ENCODE measurements around the gene PAQR6. TPM values are rescaled to one million over a fixed set of nuclear protein-coding genes. Genes with fewer than 3 reads are reported as not detected.

The PAQR6 gene
- 1.9 TPM for polyA plus RNA-seq (2013, experiment 1 of 2)
- polyA plus RNA-seq (2013, experiment 2 of 2) = 2.4 TPM

DNA sequence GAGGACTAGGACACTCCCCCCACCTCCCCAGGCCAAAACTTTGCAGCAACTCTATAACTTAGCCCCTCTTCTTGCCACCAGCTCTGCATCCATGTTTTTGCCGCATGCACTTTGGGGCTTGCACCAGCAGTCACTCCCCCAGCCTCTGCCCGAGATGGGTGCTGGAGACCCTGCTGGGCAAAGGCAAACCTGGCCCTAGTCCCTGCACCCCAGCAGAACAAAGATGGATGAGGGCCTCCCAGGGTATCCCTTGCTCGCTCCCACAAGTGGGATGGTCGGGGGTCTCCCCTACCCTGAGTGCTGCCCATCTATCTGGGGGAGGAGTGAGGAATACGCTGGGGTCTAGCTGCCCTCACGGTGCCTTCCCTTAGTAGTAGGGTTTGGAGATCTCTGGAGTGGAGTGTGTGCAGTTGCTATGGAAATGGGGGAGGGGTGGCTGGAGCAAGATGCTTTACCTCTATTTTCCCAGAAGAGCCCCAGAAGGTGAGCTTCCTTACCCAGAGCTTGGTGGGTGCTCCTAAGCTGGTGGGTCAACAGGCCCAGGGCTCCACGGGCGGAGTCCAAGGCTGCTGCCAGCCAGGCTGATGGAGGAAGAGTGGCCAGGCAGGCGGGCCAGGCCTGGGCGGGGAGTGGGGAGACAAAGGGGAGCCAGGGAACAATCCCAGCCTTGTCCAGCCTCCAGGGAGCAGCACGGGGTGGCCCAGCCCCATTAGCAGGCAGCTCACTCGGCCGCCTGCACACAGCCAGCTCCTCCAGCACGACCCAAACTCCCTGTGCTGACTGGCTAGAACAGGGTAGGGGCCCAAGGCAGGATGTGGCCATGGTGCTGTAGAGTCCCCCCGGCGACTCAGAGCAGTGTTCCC lies at the start of gene PAQR6:
Gene PAQR6 (minus strand): TSS at position 597 of the 863 bp plus-strand sequence. CDS start 1,325 bp downstream, outside the sequence.
- H3K27me3 ChIP-seq (ENCODE audit: insufficient read depth, low read length) = peaks cover 7% of the 10 kb centered on the region; the same call in 1 of the 2 replicates
- no peak within 1 kb of the TSS; the same call in 1 of the 2 replicates for H3K9ac ChIP-seq (ENCODE audit: low read depth, low read length)
- WGBS = 87% methylated on average over 16 of the region's 16 CpGs
- peaks cover 39% of the 10 kb centered on the region for H3K36me3 ChIP-seq (ENCODE audit: insufficient read depth, low read length)
- H3K4me1 ChIP-seq (ENCODE audit: insufficient read depth, low read length) = peaks cover 7% of the 10 kb centered on the region
- H3K4me3 ChIP-seq (ENCODE audit: low read length) = no peak within 1 kb of the TSS
- H3K9me3 ChIP-seq (ENCODE audit: insufficient read depth, low read depth, low read length) = no peaks in the 10 kb centered on the region
- peak within 1 kb of the TSS; percentile 34; the same call in 1 of the 2 replicates for H3K27ac ChIP-seq (ENCODE audit: low read depth, low read length)

GRCh38 chr1:156295391-156295947 lies 47.6 kb upstream of the PAQR6 start, which contains the start of gene GLMP:
Gene GLMP (minus strand): TSS chr1:156295679. CDS start chr1:156295645, 34 bp downstream.
- Histone ChIP-seq H3K9ac (ENCODE audit: low read depth, low read length) (peak within 1 kb of the TSS; percentile 79), H3K27me3 (ENCODE audit: insufficient read depth, low read length) (no peaks in the 10 kb centered on the region), H3K27ac (ENCODE audit: low read depth, low read length) (no peak within 1 kb of the TSS), H3K36me3 (ENCODE audit: insufficient read depth, low read length) (peaks cover 15% of the 10 kb centered on the region), H3K9me3 (ENCODE audit: insufficient read depth, low read depth, low read length) (no peaks in the 10 kb centered on the region), H3K4me3 (ENCODE audit: low read length) (peak within 1 kb of the TSS; percentile 97), H3K4me1 (ENCODE audit: insufficient read depth, low read length) (peaks cover 8% of the 10 kb centered on the region; the same call in 1 of the 2 replicates)
- 5% methylated on average over 17 of the region's 17 CpGs for WGBS

DNA sequence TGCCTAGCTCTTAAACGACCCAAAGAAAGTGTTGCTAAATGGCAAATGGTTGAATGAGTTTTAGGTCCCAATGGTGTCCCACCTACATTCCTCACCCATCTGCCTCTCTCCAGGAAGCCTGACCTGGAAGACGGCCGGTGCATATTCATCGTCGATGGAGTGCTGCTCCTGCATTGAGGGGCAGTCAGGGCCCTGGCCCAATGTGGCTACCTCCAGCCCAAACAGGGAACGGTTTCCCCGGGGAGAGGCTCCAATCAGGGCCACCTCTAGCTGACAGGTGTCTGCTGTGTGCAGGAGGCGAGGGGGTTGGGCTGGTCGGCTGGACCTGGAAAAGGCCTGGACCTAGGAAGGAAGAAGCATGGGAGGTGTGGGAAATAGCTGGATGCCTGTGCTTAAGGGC lies 46.0 kb upstream of the PAQR6 start:
- Histone ChIP-seq H3K27me3 (ENCODE audit: insufficient read depth, low read length) (no peaks in the 10 kb centered on the region), H3K27ac (ENCODE audit: low read depth, low read length) (no peak overlapping the region), H3K4me3 (ENCODE audit: low read length) (no peak overlapping the region), H3K9me3 (ENCODE audit: insufficient read depth, low read depth, low read length) (no peaks in the 10 kb centered on the region), H3K4me1 (ENCODE audit: insufficient read depth, low read length) (peaks cover 8% of the 10 kb centered on the region; the same call in 1 of the 2 replicates), H3K36me3 (ENCODE audit: insufficient read depth, low read length) (peaks cover 18% of the 10 kb centered on the region), H3K9ac (ENCODE audit: low read depth, low read length) (no peak overlapping the region)
- 92% methylated on average over 9 of the region's 9 CpGs for WGBS

DNA sequence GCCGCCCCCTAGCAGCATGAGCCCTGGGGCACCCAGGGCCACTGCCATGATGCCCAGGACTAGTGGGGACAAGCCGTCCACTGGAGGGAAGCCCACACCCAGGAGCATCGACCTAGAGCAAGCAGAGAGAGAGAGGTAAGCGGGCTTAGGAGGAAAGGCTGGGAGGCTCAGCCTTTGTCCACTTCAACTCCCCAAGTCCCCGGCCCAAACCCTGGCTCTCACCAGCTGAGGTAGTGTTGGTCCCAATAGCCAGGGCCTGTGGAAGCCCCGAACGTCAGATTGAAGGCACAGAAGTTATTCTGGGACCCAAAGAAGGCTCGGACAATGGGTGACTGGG lies 45.2 kb upstream of the PAQR6 start:
- H3K9ac ChIP-seq (ENCODE audit: low read depth, low read length) = no peak overlapping the region
- WGBS = 92% methylated on average over 8 of the region's 8 CpGs
- H3K4me1 ChIP-seq (ENCODE audit: insufficient read depth, low read length) = peaks cover 8% of the 10 kb centered on the region; the same call in 1 of the 2 replicates
- no peaks in the 10 kb centered on the region for H3K9me3 ChIP-seq (ENCODE audit: insufficient read depth, low read depth, low read length)
- no peak overlapping the region for H3K4me3 ChIP-seq (ENCODE audit: low read length)
- H3K36me3 ChIP-seq (ENCODE audit: insufficient read depth, low read length) = peaks cover 20% of the 10 kb centered on the region
- H3K27me3 ChIP-seq (ENCODE audit: insufficient read depth, low read length) = no peaks in the 10 kb centered on the region
- no peak overlapping the region for H3K27ac ChIP-seq (ENCODE audit: low read depth, low read length)

DNA sequence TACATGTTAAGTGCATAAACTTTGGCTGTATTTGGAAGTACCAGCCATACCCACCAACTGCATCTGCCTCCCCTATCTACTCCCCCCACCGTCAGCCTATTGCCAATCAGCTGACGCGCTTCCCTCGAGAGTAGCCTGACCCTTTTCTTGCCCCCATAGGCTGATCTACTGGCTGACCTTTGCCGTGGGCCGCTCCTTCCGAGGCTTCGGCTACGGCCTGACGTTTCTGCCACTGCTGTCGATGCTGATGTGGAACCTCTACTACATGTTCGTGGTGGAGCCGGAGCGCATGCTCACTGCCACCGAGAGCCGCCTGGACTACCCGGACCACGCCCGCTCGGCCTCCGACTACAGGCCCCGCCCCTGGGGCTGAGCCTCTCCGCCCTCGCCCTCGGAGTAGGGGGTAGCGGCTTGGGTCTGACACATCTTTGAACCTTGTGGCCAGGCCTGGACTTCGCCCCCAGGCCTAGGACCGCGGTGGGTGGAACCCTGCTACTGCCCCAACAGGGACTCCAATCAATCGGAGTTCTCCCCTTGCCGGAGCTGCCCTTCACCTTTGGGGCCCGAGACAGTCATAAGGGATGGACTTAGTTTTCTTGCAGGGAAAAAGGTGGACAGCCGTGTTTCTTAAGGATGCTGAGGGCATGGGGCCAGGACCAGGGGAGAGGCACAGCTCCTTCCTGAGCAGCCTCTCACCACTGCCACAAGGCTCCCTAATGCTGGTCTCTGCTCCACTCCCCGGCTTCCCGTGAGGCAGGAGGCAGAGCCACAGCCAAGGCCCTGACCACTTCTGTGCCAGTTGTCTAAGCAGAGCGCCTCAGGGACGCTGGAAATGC lies 43.6 kb upstream of the PAQR6 start:
- WGBS = 17% methylated on average over 37 of the region's 37 CpGs
- Histone ChIP-seq H3K27me3 (ENCODE audit: insufficient read depth, low read length) (no peaks in the 10 kb centered on the region), H3K4me3 (ENCODE audit: low read length) (peak overlapping the region; percentile 62), H3K4me1 (ENCODE audit: insufficient read depth, low read length) (peaks cover 8% of the 10 kb centered on the region; the same call in 1 of the 2 replicates), H3K9me3 (ENCODE audit: insufficient read depth, low read depth, low read length) (no peaks in the 10 kb centered on the region), H3K36me3 (ENCODE audit: insufficient read depth, low read length) (peaks cover 20% of the 10 kb centered on the region), H3K9ac (ENCODE audit: low read depth, low read length) (peak overlapping the region; percentile 49), H3K27ac (ENCODE audit: low read depth, low read length) (no peak overlapping the region)

GRCh38 chr1:156289857-156290256 lies 42.0 kb upstream of the PAQR6 start:
- Histone ChIP-seq H3K4me1 (ENCODE audit: insufficient read depth, low read length) (0 out of 2 replicates have a peak, but pooled peaks cover 2% of the 10 kb centered on the region), H3K9me3 (ENCODE audit: insufficient read depth, low read depth, low read length) (no peaks in the 10 kb centered on the region), H3K9ac (ENCODE audit: low read depth, low read length) (no peak overlapping the region), H3K27ac (ENCODE audit: low read depth, low read length) (no peak overlapping the region), H3K36me3 (ENCODE audit: insufficient read depth, low read length) (peaks cover 20% of the 10 kb centered on the region), H3K4me3 (ENCODE audit: low read length) (no peak overlapping the region), H3K27me3 (ENCODE audit: insufficient read depth, low read length) (no peaks in the 10 kb centered on the region)

DNA sequence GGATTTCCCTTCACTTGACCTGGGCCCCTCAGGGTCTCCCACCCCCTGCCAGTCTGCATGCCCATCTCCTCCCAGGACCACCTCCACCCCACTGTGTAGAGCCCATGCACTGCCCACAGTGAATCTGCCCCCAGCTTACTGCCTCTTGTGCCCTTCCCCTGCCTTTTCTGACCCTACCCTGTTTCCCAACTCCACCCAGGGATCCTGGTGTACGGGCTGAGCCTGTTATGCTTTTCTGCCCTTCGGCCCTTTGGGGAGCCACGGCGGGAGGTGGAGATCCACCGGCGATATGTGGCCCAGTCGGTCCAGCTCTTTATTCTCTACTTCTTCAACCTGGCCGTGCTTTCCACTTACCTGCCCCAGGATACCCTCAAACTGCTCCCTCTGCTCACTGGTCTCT lies 38.2 kb upstream of the PAQR6 start:
- no peak overlapping the region for H3K4me3 ChIP-seq (ENCODE audit: low read length)
- no peaks in the 10 kb centered on the region for H3K27me3 ChIP-seq (ENCODE audit: insufficient read depth, low read length)
- H3K36me3 ChIP-seq (ENCODE audit: insufficient read depth, low read length) = peaks cover 8% of the 10 kb centered on the region; the same call in 1 of the 2 replicates
- no peaks in the 10 kb centered on the region for H3K9me3 ChIP-seq (ENCODE audit: insufficient read depth, low read depth, low read length)
- WGBS = 96% methylated on average over 8 of the region's 8 CpGs
- H3K27ac ChIP-seq (ENCODE audit: low read depth, low read length) = no peak overlapping the region
- no peak overlapping the region for H3K9ac ChIP-seq (ENCODE audit: low read depth, low read length)
- peaks cover 16% of the 10 kb centered on the region; the same call in 1 of the 2 replicates for H3K4me1 ChIP-seq (ENCODE audit: insufficient read depth, low read length)

GRCh38 chr1:156285437-156285836 lies 37.6 kb upstream of the PAQR6 start:
- Histone ChIP-seq H3K4me1 (ENCODE audit: insufficient read depth, low read length) (peaks cover 18% of the 10 kb centered on the region; the same call in 1 of the 2 replicates), H3K27me3 (ENCODE audit: insufficient read depth, low read length) (no peaks in the 10 kb centered on the region), H3K36me3 (ENCODE audit: insufficient read depth, low read length) (peaks cover 11% of the 10 kb centered on the region; the same call in 1 of the 2 replicates), H3K9me3 (ENCODE audit: insufficient read depth, low read depth, low read length) (no peaks in the 10 kb centered on the region), H3K27ac (ENCODE audit: low read depth, low read length) (no peak overlapping the region), H3K9ac (ENCODE audit: low read depth, low read length) (no peak overlapping the region), H3K4me3 (ENCODE audit: low read length) (no peak overlapping the region)
- 97% methylated on average over 21 of the region's 21 CpGs for WGBS

DNA sequence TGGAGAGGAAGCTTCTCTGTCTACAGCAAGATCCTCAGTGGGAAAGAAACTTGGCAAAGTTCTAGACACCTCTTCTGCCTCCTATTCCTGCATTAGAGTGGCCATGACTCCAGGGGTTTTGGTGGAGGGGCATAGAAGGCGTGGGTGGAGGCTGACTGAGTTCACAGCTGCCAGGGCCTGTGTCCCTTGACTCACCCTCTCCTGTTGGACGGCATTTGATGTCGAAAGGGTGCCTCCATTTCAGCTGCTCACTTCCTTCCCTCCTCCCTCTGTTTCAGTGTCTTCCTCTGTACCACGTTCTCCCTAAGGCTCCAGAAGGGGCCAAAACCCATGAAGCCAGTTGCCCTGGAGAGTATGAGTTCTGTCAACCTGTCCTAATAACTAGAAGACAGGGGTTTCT lies 36.9 kb upstream of the PAQR6 start:
- H3K4me1 ChIP-seq (ENCODE audit: insufficient read depth, low read length) = peaks cover 18% of the 10 kb centered on the region; the same call in 1 of the 2 replicates
- H3K27me3 ChIP-seq (ENCODE audit: insufficient read depth, low read length) = no peaks in the 10 kb centered on the region
- H3K36me3 ChIP-seq (ENCODE audit: insufficient read depth, low read length) = peaks cover 17% of the 10 kb centered on the region
- H3K9me3 ChIP-seq (ENCODE audit: insufficient read depth, low read depth, low read length) = no peaks in the 10 kb centered on the region
- peak overlapping the region; percentile 27; the same call in 1 of the 2 replicates for H3K4me3 ChIP-seq (ENCODE audit: low read length)
- H3K27ac ChIP-seq (ENCODE audit: low read depth, low read length) = no peak overlapping the region
- WGBS = 90% methylated on average over 4 of the region's 4 CpGs
- no peak overlapping the region for H3K9ac ChIP-seq (ENCODE audit: low read depth, low read length)

DNA sequence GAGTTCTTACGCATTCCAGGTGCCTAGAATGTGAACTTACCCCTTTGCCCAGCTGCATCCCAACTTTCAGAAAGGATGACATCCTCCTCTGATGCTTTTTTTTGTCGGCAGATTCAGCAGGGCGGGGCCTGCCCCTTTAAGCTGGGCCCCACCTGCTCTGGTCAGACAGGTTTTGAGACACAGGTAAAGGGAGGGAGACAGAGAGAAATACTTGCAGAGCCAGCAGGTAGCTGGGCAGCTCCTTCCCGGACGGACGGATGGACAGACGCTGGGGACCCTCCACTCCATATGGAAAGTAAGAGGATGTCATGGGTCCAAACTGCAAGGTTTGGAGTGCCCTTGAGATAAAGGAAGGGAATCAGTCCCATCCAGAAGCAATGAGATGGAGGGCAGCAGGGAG lies 36.3 kb upstream of the PAQR6 start, which contains the start of gene TMEM79:
Gene TMEM79 (plus strand): TSS at position 214 of the 400 bp plus-strand sequence. CDS start 902 bp downstream, outside the sequence.
- peaks cover 21% of the 10 kb centered on the region for H3K36me3 ChIP-seq (ENCODE audit: insufficient read depth, low read length)
- no peaks in the 10 kb centered on the region for H3K27me3 ChIP-seq (ENCODE audit: insufficient read depth, low read length)
- H3K4me1 ChIP-seq (ENCODE audit: insufficient read depth, low read length) = peaks cover 18% of the 10 kb centered on the region; the same call in 1 of the 2 replicates
- peak within 1 kb of the TSS; percentile 98 for H3K27ac ChIP-seq (ENCODE audit: low read depth, low read length)
- H3K9ac ChIP-seq (ENCODE audit: low read depth, low read length) = peak within 1 kb of the TSS; percentile 98
- no peaks in the 10 kb centered on the region for H3K9me3 ChIP-seq (ENCODE audit: insufficient read depth, low read depth, low read length)
- WGBS = 96% methylated on average over 7 of the region's 7 CpGs
- peak within 1 kb of the TSS; percentile 84 for H3K4me3 ChIP-seq (ENCODE audit: low read length)
